Astrocyte (in vitro differentiated cells and primary cell): Measurements from ENCODE around the gene FMOD. TPM values are rescaled to one million over a fixed set of nuclear protein-coding genes. Genes with fewer than 3 reads are reported as not detected.

Source experiments
- DNase-seq: peaks from one replicate; pipeline ENCODE4 v3.0.0-alpha.2; 2010; ENCODE audit warnings: low read depth
- FAIRE-seq: peaks from 2 replicates; lab custom pipeline; 2011; peaks lifted over from hg19 to GRCh38; lab: Jason Lieb, UNC
- H2AFZ ChIP-seq: 2 replicates; pipeline ENCODE4 v1.6.0; 2012; ENCODE audit warnings: low read depth, low read length, inconsistent platforms
- H3K27ac ChIP-seq: 2 replicates; pipeline ENCODE4 v1.5.1; 2011; ENCODE audit warnings: low read depth, low read length, inconsistent platforms
- H3K27me3 ChIP-seq: 2 replicates; pipeline ENCODE4 v1.6.0; 2011; ENCODE audit warnings: low read length, inconsistent platforms; ENCODE audit not compliant: insufficient read depth
- H3K36me3 ChIP-seq: 2 replicates; pipeline ENCODE4 v1.5.1; 2011; ENCODE audit warnings: low read length, inconsistent platforms; ENCODE audit not compliant: insufficient read depth
- H3K4me1 ChIP-seq: 2 replicates; pipeline ENCODE4 v1.5.1; 2011; ENCODE audit warnings: low read length, inconsistent platforms; ENCODE audit not compliant: insufficient read depth
- H3K4me2 ChIP-seq: 2 replicates; pipeline ENCODE4 v1.6.0; 2012; ENCODE audit warnings: low read length, inconsistent platforms
- H3K4me3 ChIP-seq: 2 replicates; pipeline ENCODE4 v1.5.1; 2011; ENCODE audit warnings: low read depth, mild to moderate bottlenecking, low read length, inconsistent platforms; ENCODE audit not compliant: insufficient read depth
- H3K79me2 ChIP-seq: 2 replicates; pipeline ENCODE4 v1.6.0; 2012; ENCODE audit warnings: mild to moderate bottlenecking, low read length, inconsistent platforms; ENCODE audit not compliant: insufficient read depth
- H3K9ac ChIP-seq: 2 replicates; pipeline ENCODE4 v1.6.0; 2012; ENCODE audit warnings: mild to moderate bottlenecking, low read length, inconsistent platforms
- H3K9me3 ChIP-seq: 2 replicates; pipeline ENCODE4 v1.5.1; 2012; ENCODE audit warnings: low read depth, mild to moderate bottlenecking, low read length, inconsistent platforms; ENCODE audit not compliant: insufficient read depth
- H4K20me1 ChIP-seq: 2 replicates; pipeline ENCODE4 v1.6.0; 2012; ENCODE audit warnings: low read length, inconsistent platforms; ENCODE audit not compliant: insufficient read depth
- H3K27ac Mint-ChIP-seq: one replicate; pipeline ENCODE4 v1.8.0; 2021; ENCODE audit warnings: mild to moderate bottlenecking, mixed read lengths; ENCODE audit not compliant: unreplicated experiment
- H3K27me3 Mint-ChIP-seq: one replicate; pipeline ENCODE4 v1.8.0; 2021; ENCODE audit warnings: low read depth, mixed read lengths; ENCODE audit not compliant: unreplicated experiment
- H3K36me3 Mint-ChIP-seq: one replicate; pipeline ENCODE4 v1.8.0; 2021; ENCODE audit warnings: low read depth, mixed read lengths; ENCODE audit not compliant: unreplicated experiment
- H3K4me1 Mint-ChIP-seq: one replicate; pipeline ENCODE4 v1.8.0; 2021; ENCODE audit warnings: low read depth, mixed read lengths; ENCODE audit not compliant: unreplicated experiment
- H3K4me3 Mint-ChIP-seq: one replicate; pipeline ENCODE4 v1.8.0; 2021; ENCODE audit warnings: mild to moderate bottlenecking, moderate library complexity, mixed read lengths; ENCODE audit not compliant: unreplicated experiment
- H3K9me3 Mint-ChIP-seq: one replicate; pipeline ENCODE4 v1.8.0; 2021; ENCODE audit warnings: mild to moderate bottlenecking, mixed read lengths; ENCODE audit not compliant: unreplicated experiment
- EZH2 ChIP-seq: IDR thresholded peaks from 2 replicates; pipeline ENCODE4 v1.6.1; 2012; ENCODE audit warnings: mild to moderate bottlenecking, low read length, inconsistent platforms; ENCODE audit not compliant: insufficient read depth
- total RNA-seq: library from RNA; stranded (reverse); gene quantifications from 2 replicates; pipeline ENCODE4 v1.2.1, GENCODE V29; 2021
- TF ChIP-seq, protein P1 (sequence below): IDR thresholded peaks from 2 replicates; pipeline ENCODE4 v1.5.1; 2011; ENCODE audit warnings: low read depth, mild to moderate bottlenecking, inconsistent platforms, low read length, moderate library complexity; ENCODE audit not compliant: insufficient read depth

Gene FMOD
- total RNA-seq, 1 donor from 2014 or later: not detected

DNA sequence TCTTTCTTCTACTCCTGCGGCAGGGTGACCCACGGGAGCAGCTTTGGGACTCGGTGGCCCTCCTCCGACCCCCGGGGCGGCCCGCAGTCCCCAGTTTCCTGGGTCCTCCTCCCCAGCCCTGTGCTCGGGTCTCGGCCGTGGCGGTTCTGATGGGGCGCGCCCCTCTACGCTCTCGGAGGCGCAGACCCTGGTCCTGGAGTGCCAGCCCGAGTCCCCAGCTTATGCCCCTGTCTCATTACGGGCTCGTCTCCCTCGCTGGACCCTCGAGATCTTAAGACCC lies 45.2 kb downstream of the FMOD start:
- H3K27me3 Mint-ChIP-seq: peaks cover 19% of the 10 kb centered on the region
- Histone ChIP-seq H3K27ac (peak overlapping the region; percentile 53), H4K20me1 (peaks cover 45% of the 10 kb centered on the region), H3K27me3 (peaks cover 3% of the 10 kb centered on the region), H2AFZ (peak overlapping the region; percentile 53), H3K4me1 (peaks cover 26% of the 10 kb centered on the region), H3K9ac (peak overlapping the region; percentile 86), H3K79me2 (peaks cover 37% of the 10 kb centered on the region), H3K36me3 (peaks cover 6% of the 10 kb centered on the region), H3K4me2 (peak overlapping the region; percentile 93), H3K4me3 (peak overlapping the region; percentile 72), H3K9me3 (no peaks in the 10 kb centered on the region)
- peaks cover 39% of the 10 kb centered on the region for H3K4me1 Mint-ChIP-seq
- no peak for TF ChIP-seq EZH2
- TF ChIP-seq, protein P1, sequence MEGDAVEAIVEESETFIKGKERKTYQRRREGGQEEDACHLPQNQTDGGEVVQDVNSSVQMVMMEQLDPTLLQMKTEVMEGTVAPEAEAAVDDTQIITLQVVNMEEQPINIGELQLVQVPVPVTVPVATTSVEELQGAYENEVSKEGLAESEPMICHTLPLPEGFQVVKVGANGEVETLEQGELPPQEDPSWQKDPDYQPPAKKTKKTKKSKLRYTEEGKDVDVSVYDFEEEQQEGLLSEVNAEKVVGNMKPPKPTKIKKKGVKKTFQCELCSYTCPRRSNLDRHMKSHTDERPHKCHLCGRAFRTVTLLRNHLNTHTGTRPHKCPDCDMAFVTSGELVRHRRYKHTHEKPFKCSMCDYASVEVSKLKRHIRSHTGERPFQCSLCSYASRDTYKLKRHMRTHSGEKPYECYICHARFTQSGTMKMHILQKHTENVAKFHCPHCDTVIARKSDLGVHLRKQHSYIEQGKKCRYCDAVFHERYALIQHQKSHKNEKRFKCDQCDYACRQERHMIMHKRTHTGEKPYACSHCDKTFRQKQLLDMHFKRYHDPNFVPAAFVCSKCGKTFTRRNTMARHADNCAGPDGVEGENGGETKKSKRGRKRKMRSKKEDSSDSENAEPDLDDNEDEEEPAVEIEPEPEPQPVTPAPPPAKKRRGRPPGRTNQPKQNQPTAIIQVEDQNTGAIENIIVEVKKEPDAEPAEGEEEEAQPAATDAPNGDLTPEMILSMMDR: no peak
- peaks cover 9% of the 10 kb centered on the region for H3K36me3 Mint-ChIP-seq
- H3K27ac Mint-ChIP-seq: peak overlapping the region; percentile 81
- no peaks in the 10 kb centered on the region for H3K9me3 Mint-ChIP-seq
- DNase-seq: no peak
- FAIRE-seq: no peak
- peak overlapping the region; percentile 97 for H3K4me3 Mint-ChIP-seq

DNA sequence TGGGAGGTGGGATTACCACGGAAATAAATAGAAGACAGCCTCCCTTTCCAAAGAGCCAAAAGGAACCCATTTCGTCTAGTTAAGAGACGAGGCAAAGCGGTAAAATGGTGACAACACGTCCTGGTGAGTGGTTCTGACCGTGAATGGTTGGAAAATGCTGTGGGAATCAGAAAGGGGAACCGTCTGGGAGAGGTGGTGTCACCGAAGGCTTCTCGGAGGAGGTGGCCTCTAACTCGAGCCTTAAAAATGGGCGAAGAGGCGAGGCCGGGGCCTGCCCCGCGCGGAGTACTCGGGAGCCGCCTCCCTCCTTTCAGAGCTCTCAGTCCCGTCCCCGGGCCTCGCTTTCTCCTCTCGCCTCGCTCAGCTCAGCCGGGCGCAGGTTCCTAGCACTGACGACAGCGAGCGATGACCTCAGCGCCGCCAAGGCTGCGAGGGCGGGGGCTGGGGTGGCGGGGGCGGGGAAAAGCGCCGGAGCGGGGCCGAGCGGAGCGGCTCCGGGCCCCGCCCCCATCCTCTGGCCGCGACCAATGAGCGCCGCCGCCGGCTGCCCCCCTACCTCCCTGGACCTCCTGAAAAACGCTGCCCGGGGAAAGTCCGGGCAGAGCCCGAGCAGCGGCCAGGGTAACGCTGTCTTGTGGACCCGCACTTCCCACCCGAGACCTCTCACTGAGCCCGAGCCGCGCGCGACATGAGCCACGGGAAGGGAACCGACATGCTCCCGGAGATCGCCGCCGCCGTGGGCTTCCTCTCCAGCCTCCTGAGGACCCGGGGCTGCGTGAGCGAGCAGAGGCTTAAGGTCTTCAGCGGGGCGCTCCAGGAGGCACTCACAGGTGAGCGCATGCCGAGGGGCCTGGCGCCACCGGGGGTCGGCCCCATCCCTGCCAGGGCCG lies 45.8 kb downstream of the FMOD start, which contains the start of gene BTG2:
Gene BTG2 (plus strand): TSS at position 601 of the 890 bp plus-strand sequence. CDS start 88 bp downstream, at position 689.
- peak; percentile 75 for DNase-seq
- peaks cover 39% of the 10 kb centered on the region for H3K4me1 Mint-ChIP-seq

More for the DNA sequence above, 45.8 kb downstream of the FMOD start, which contains the start of gene BTG2:
- peaks cover 7% of the 10 kb centered on the region for H3K27me3 ChIP-seq
- no peaks in the 10 kb centered on the region for H3K9me3 ChIP-seq
- Mint-ChIP-seq H3K9me3 (no peaks in the 10 kb centered on the region), H3K27ac (peak within 1 kb of the TSS; percentile 93), H3K4me3 (peak within 1 kb of the TSS; percentile 97), H3K36me3 (peaks cover 9% of the 10 kb centered on the region), H3K27me3 (peaks cover 25% of the 10 kb centered on the region)
- H3K4me2 ChIP-seq: peak within 1 kb of the TSS; percentile 93
- peak within 1 kb of the TSS; percentile 90 for H3K9ac ChIP-seq
- H2AFZ ChIP-seq: peak within 1 kb of the TSS; percentile 93
- no peak for TF ChIP-seq EZH2
- TF ChIP-seq, protein P1: no peak
- H3K27ac ChIP-seq: peak within 1 kb of the TSS; percentile 76
- H3K36me3 ChIP-seq: peaks cover 6% of the 10 kb centered on the region
- peaks cover 37% of the 10 kb centered on the region for H3K79me2 ChIP-seq
- peaks cover 26% of the 10 kb centered on the region for H3K4me1 ChIP-seq
- peak within 1 kb of the TSS; percentile 72 for H3K4me3 ChIP-seq
- no peak for FAIRE-seq
- H4K20me1 ChIP-seq: peaks cover 41% of the 10 kb centered on the region
